ENCODE measurements around the gene ZNF808. TPM values are rescaled to one million over a fixed set of nuclear protein-coding genes. Genes with fewer than 3 reads are reported as not detected.

The ZNF808 gene
- total RNA-seq, 1 experiment from 2014 or later, result 35.7 TPM

DNA sequence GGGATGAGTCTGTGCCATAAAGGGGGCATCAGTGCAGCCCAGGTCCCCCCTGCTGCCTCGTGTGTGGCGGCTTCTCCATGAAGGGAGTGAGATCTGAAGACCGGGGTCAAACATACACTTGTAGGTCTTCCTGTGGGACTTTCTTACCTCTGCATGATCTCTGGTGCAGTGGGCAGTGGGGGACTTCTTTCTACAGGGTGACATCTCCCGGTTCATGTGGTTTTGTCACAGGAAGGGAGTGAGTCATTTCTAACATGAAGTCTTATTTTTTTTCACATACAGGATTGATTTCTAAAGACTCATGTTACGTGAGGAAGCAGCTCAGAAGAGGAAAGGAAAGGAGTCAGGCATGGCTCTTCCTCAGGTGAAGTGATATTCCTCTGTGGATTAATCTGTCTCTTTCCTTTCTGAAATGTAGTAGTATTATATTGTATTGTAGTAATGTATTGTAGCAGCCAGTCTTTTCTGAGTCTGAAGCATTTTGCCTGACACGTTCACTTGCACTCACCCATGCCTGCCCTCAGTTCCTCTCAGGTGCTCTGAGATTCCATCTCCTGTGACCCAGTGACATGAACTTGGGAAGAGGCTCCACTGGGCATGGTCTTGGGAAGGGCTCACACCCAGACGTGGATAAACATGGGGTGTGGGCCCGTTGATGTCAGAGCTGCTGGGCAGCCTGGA is 15.7 kb downstream of the ZNF808 start:
- Histone ChIP-seq H4K20me1 (ENCODE audit: control insufficient read depth, insufficient read depth, insufficient read length) (no peaks in the 10 kb centered on the region), H3K9me3 (ENCODE audit: control insufficient read depth, low read depth, low read length) (no peaks in the 10 kb centered on the region), H2AK5ac (ENCODE audit: insufficient read length, low read length) (no peak overlapping the region), H4K5ac (ENCODE audit: insufficient read length, low read depth, low read length) (no peak overlapping the region), H3K18ac (ENCODE audit: insufficient read length, low read depth, low read length) (no peak overlapping the region), H2AFZ (ENCODE audit: low read length) (no peak overlapping the region), H3K9ac (ENCODE audit: extremely low read depth, insufficient read length, low read length) (no peak overlapping the region), H3K4me2 (ENCODE audit: insufficient read depth, insufficient read length, low read length) (no peak overlapping the region), H2BK12ac (ENCODE audit: insufficient read length, low read depth, low read length) (no peak overlapping the region), H3K23me2 (ENCODE audit: insufficient read length, low read depth, low read length, poor library complexity, severe bottlenecking) (no peaks in the 10 kb centered on the region), H2BK20ac (ENCODE audit: low read depth, low read length, poor library complexity, severe bottlenecking) (no peak overlapping the region), H3K56ac (ENCODE audit: insufficient read length, low read depth, low read length) (no peak overlapping the region), H3K27ac (ENCODE audit: insufficient read length, low read depth, low read length) (no peak overlapping the region), H4K91ac (ENCODE audit: insufficient read length, low read depth, low read length) (no peak overlapping the region), H3K79me2 (ENCODE audit: insufficient read depth, low read length) (no peaks in the 10 kb centered on the region), H3K23ac (ENCODE audit: insufficient read length, low read depth, low read length) (no peak overlapping the region), H3K4me1 (ENCODE audit: insufficient read depth, low read length) (no peaks in the 10 kb centered on the region), H2BK15ac (ENCODE audit: low read depth, low read length) (no peak overlapping the region), H3K27me3 (ENCODE audit: insufficient read depth, low read length) (no peaks in the 10 kb centered on the region), H3K14ac (ENCODE audit: insufficient read depth, low read length) (no peak overlapping the region), H3K4ac (ENCODE audit: low read depth, low read length) (no peak overlapping the region), H2BK120ac (ENCODE audit: low read depth, low read length, poor library complexity, severe bottlenecking) (no peak overlapping the region), H3T11ph (ENCODE audit: low read length) (no peak overlapping the region), H2BK5ac (ENCODE audit: insufficient read length, low read length) (no peak overlapping the region), H3K79me1 (ENCODE audit: insufficient read depth, low read depth, low read length, poor library complexity, severe bottlenecking) (no peaks in the 10 kb centered on the region), H4K8ac (replicated peaks; ENCODE audit: insufficient read length, low read depth, low read length) (no peak overlapping the region)
- TF ChIP-seq, protein P1, sequence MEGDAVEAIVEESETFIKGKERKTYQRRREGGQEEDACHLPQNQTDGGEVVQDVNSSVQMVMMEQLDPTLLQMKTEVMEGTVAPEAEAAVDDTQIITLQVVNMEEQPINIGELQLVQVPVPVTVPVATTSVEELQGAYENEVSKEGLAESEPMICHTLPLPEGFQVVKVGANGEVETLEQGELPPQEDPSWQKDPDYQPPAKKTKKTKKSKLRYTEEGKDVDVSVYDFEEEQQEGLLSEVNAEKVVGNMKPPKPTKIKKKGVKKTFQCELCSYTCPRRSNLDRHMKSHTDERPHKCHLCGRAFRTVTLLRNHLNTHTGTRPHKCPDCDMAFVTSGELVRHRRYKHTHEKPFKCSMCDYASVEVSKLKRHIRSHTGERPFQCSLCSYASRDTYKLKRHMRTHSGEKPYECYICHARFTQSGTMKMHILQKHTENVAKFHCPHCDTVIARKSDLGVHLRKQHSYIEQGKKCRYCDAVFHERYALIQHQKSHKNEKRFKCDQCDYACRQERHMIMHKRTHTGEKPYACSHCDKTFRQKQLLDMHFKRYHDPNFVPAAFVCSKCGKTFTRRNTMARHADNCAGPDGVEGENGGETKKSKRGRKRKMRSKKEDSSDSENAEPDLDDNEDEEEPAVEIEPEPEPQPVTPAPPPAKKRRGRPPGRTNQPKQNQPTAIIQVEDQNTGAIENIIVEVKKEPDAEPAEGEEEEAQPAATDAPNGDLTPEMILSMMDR (conservative IDR thresholded peaks at IDR 0.05), result no peak
- H3K4me1 Mint-ChIP-seq, result no peaks in the 10 kb centered on the region; a peak in 1 of 4 replicates
- no CpG with 5 or more reads among the region's 8 CpGs for WGBS (ENCODE audit: extremely low coverage, insufficient read length, low lambda C conversion rate)
- H3K36me3 Mint-ChIP-seq (ENCODE audit: insufficient read depth in 1 of 3, low read depth in 3 of 3), result peaks cover 18 to 52% (median 28%) of the 10 kb centered on the region in 3 experiments
- no peak for DNase-seq
- H3K27ac Mint-ChIP-seq, result no peak overlapping the region
- H3K27me3 Mint-ChIP-seq (ENCODE audit: low read depth), result no peaks in the 10 kb centered on the region
- no peak overlapping the region for H3K4me3 Mint-ChIP-seq
- peaks cover 0 to under 1% of the 10 kb centered on the region in 2 experiments; a peak in 1 of 5 replicates for H3K9me3 Mint-ChIP-seq
